ENCODE data around the gene DNAJC27. TPM values are rescaled to one million over a fixed set of nuclear protein-coding genes. Genes with fewer than 3 reads are reported as not detected.

Gene DNAJC27
- total and polyA plus RNA-seq, 4 donors = 1.7 to 13.9 (median 4.6) TPM

GRCh38 chr2:24899361-24899910, 72.3 kb downstream of the DNAJC27 start:
- no peak for TF ChIP-seq CTCF (IDR thresholded peaks at IDR 0.05; ENCODE audit: control extremely low read depth, extremely low read depth)
- DNase-seq (no peak), ATAC-seq (ENCODE audit: insufficient read depth, low FRiP score) (no peak)
- WGBS, 2 donors = 84 to 85% methylated on average over 7 of the region's 7 CpGs
- peaks cover 0 to 13% (median 5%) of the 10 kb centered on the region in 4 donors for H3K36me3 ChIP-seq (ENCODE audit: control insufficient read depth in 4 of 4, insufficient read depth in 4 of 4, low read length in 4 of 4)
- no peak overlapping the region for H3K27ac ChIP-seq (ENCODE audit: low read depth in 1 of 2, low read length in 1 of 2)
- H3K27me3 ChIP-seq (ENCODE audit: control insufficient read depth in 3 of 3, insufficient read depth in 3 of 3, low read length in 2 of 3) = no peaks in the 10 kb centered on the region
- H3K4me1 ChIP-seq (ENCODE audit: control insufficient read depth in 5 of 5, insufficient read depth in 5 of 5, low read length in 5 of 5) = peaks cover 0 to 6% (median 0%) of the 10 kb centered on the region in 5 donors
- H3K9ac ChIP-seq (ENCODE audit: insufficient read depth in 1 of 2, low read length in 2 of 2) = no peak overlapping the region
- H3K9me3 ChIP-seq (ENCODE audit: control insufficient read depth in 4 of 4, insufficient read depth in 3 of 4, low read length in 3 of 4) = peaks cover 0 to 14% (median 2%) of the 10 kb centered on the region in 4 donors
- H3K4me3 ChIP-seq = no peak overlapping the region

GRCh38 chr2:24898122-24899109, 73.3 kb downstream of the DNAJC27 start:
- H3K9ac ChIP-seq (ENCODE audit: insufficient read depth in 1 of 2, low read length in 2 of 2) = no peak overlapping the region
- peaks cover 0 to 14% (median 3%) of the 10 kb centered on the region in 4 donors for H3K9me3 ChIP-seq (ENCODE audit: control insufficient read depth in 4 of 4, insufficient read depth in 3 of 4, low read length in 3 of 4)
- H3K4me1 ChIP-seq (ENCODE audit: control insufficient read depth in 5 of 5, insufficient read depth in 5 of 5, low read length in 5 of 5) = peaks cover 0 to 6% (median 0%) of the 10 kb centered on the region in 5 donors
- TF ChIP-seq CTCF (IDR thresholded peaks at IDR 0.05; ENCODE audit: control extremely low read depth, extremely low read depth) = no peak
- no peaks in the 10 kb centered on the region for H3K27me3 ChIP-seq (ENCODE audit: control insufficient read depth in 3 of 3, insufficient read depth in 3 of 3, low read length in 2 of 3)
- peaks cover 0 to 13% (median 5%) of the 10 kb centered on the region in 4 donors for H3K36me3 ChIP-seq (ENCODE audit: control insufficient read depth in 4 of 4, insufficient read depth in 4 of 4, low read length in 4 of 4)
- H3K27ac ChIP-seq (ENCODE audit: low read depth in 1 of 2, low read length in 1 of 2) = no peak overlapping the region
- no peak for ATAC-seq (ENCODE audit: insufficient read depth, low FRiP score)
- no peak overlapping the region for H3K4me3 ChIP-seq
- WGBS, 2 donors = 80 to 82% methylated on average over 30 of the region's 30 CpGs
- no peak for DNase-seq

- Histone ChIP-seq H3K4me1 (ENCODE audit: control insufficient read depth in 5 of 5, insufficient read depth in 5 of 5, low read length in 5 of 5) (peaks cover 0 to 6% (median 0%) of the 10 kb centered on the region in 5 donors), H3K36me3 (ENCODE audit: control insufficient read depth in 4 of 4, insufficient read depth in 4 of 4, low read length in 4 of 4) (peaks cover 0 to 13% (median 2%) of the 10 kb centered on the region in 4 donors), H3K4me3 (no peak overlapping the region), H3K27ac (ENCODE audit: low read depth in 1 of 2, low read length in 1 of 2) (no peak overlapping the region), H3K9me3 (ENCODE audit: control insufficient read depth in 4 of 4, insufficient read depth in 3 of 4, low read length in 3 of 4) (peaks cover 0 to 14% (median 3%) of the 10 kb centered on the region in 4 donors), H3K9ac (ENCODE audit: insufficient read depth in 1 of 2, low read length in 2 of 2) (no peak overlapping the region), H3K27me3 (ENCODE audit: control insufficient read depth in 3 of 3, insufficient read depth in 3 of 3, low read length in 2 of 3) (no peaks in the 10 kb centered on the region)
- ATAC-seq (ENCODE audit: insufficient read depth, low FRiP score) = no peak
- TF ChIP-seq CTCF (IDR thresholded peaks at IDR 0.05; ENCODE audit: control extremely low read depth, extremely low read depth) = no peak
- no peak for DNase-seq
- WGBS, 2 donors = 58 to 75% methylated on average over 3 of the region's 3 CpGs
These were observed 77.0 kb downstream of the DNAJC27 start for GRCh38 chr2:24894750-24895149.

Measured in lung (tissue), 12 donors.